K562 (cell line): ENCODE measurements around the gene PKD2.

Experiments
- BRCA1 ChIP-seq, 2 experiments: fragments of 450-650 bp in 1 of 2; sonication (generic) in 1 of 2; formaldehyde crosslinking in 1 of 2; IDR thresholded peaks; 2 replicates each; pipeline versions ENCODE4 v1.5.0 to v1.6.1; 2017 to 2020; ENCODE audit warnings: mild to moderate bottlenecking in 1 of 2, missing genetic modification reagents in 1 of 2
- NCOA4 ChIP-seq: fragments of 450-650 bp; IDR thresholded peaks from 2 replicates; pipeline ENCODE4 v1.6.1; 2018; ENCODE audit warnings: mild to moderate bottlenecking; ENCODE audit not compliant: partially characterized antibody
- POLR2AphosphoS5 ChIP-seq: IDR thresholded peaks from 2 replicates; pipeline ENCODE4 v1.6.1; 2011; ENCODE audit warnings: mild to moderate bottlenecking, low read depth, low read length, moderate library complexity; ENCODE audit not compliant: control insufficient read depth, insufficient read depth
- RHOXF2B ChIP-seq: fragments of 250-450 bp; sonication (Bioruptor Pico); conservative IDR thresholded peaks from 2 replicates; pipeline ENCODE4 v1.5.1; 2021
- ZNF224 ChIP-seq: sonication (generic); formaldehyde crosslinking; IDR thresholded peaks from 2 replicates; pipeline ENCODE4 v1.8.0; 2022; ENCODE audit warnings: mild to moderate bottlenecking, missing genetic modification reagents
- ZNF263 ChIP-seq: sonication (generic); formaldehyde crosslinking; IDR thresholded peaks from 2 replicates; pipeline ENCODE4 v1.8.0; 2022; ENCODE audit warnings: mild to moderate bottlenecking, missing genetic modification reagents, borderline replicate concordance
- ZNF407 ChIP-seq: fragments of 450-650 bp; IDR thresholded peaks from 2 replicates; pipeline ENCODE4 v1.6.1; 2016; ENCODE audit warnings: low read depth
- ZNF408 ChIP-seq: fragments of 250-450 bp; sonication (Bioruptor Pico); IDR thresholded peaks from 2 replicates; pipeline ENCODE4 v1.4.0; 2020; ENCODE audit warnings: low read depth, mild to moderate bottlenecking, moderate library complexity
- ZNF717 ChIP-seq: fragments of 250-450 bp; sonication (Bioruptor Pico); IDR thresholded peaks from 2 replicates; pipeline ENCODE4 v1.5.0; 2021
- TF ChIP-seq, protein P1 (sequence below), 3 experiments: IDR thresholded peaks in 2 of 3; conservative IDR thresholded peaks in 1 of 3; 2 replicates each; pipeline ENCODE4 v1.5.1; 2011 to 2012; ENCODE audit warnings: low read length in 3 of 3, mild to moderate bottlenecking in 3 of 3, control low read depth in 2 of 3, improper control_type of control experiment in 1 of 3, inconsistent platforms in 1 of 3, low read depth in 1 of 3, mixed read lengths in 1 of 3, moderate library complexity in 1 of 3; ENCODE audit not compliant: insufficient read depth in 2 of 3
- TF ChIP-seq, protein P2 (sequence below): sonication (generic); formaldehyde crosslinking; IDR thresholded peaks from 2 replicates; pipeline ENCODE4 v1.8.0; 2022; ENCODE audit warnings: mild to moderate bottlenecking, missing genetic modification reagents, borderline replicate concordance

- TF ChIP-seq ZNF407 (no peak), POLR2AphosphoS5 (no peak), ZNF717 (CRISPR knock-in tag) (no peak), ZNF263 (CRISPR knock-in tag) (no peak), ZNF224 (no peak), RHOXF2B (CRISPR knock-in tag) (no peak), NCOA4 (no peak), BRCA1 (IDR thresholded peaks at IDR 0.05) (no peak), BRCA1 (CRISPR knock-in tag; IDR thresholded peaks at IDR 0.05) (no peak), ZNF408 (CRISPR knock-in tag) (no peak)
- TF ChIP-seq, protein P1, sequence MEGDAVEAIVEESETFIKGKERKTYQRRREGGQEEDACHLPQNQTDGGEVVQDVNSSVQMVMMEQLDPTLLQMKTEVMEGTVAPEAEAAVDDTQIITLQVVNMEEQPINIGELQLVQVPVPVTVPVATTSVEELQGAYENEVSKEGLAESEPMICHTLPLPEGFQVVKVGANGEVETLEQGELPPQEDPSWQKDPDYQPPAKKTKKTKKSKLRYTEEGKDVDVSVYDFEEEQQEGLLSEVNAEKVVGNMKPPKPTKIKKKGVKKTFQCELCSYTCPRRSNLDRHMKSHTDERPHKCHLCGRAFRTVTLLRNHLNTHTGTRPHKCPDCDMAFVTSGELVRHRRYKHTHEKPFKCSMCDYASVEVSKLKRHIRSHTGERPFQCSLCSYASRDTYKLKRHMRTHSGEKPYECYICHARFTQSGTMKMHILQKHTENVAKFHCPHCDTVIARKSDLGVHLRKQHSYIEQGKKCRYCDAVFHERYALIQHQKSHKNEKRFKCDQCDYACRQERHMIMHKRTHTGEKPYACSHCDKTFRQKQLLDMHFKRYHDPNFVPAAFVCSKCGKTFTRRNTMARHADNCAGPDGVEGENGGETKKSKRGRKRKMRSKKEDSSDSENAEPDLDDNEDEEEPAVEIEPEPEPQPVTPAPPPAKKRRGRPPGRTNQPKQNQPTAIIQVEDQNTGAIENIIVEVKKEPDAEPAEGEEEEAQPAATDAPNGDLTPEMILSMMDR (IDR thresholded peaks at IDR 0.05 in 2 of 3, conservative IDR thresholded peaks at IDR 0.05 in 1 of 3; ENCODE audit: insufficient read depth in 2 of 3, low read depth in 1 of 3, low read length in 3 of 3): no peak
- TF ChIP-seq, protein P2, sequence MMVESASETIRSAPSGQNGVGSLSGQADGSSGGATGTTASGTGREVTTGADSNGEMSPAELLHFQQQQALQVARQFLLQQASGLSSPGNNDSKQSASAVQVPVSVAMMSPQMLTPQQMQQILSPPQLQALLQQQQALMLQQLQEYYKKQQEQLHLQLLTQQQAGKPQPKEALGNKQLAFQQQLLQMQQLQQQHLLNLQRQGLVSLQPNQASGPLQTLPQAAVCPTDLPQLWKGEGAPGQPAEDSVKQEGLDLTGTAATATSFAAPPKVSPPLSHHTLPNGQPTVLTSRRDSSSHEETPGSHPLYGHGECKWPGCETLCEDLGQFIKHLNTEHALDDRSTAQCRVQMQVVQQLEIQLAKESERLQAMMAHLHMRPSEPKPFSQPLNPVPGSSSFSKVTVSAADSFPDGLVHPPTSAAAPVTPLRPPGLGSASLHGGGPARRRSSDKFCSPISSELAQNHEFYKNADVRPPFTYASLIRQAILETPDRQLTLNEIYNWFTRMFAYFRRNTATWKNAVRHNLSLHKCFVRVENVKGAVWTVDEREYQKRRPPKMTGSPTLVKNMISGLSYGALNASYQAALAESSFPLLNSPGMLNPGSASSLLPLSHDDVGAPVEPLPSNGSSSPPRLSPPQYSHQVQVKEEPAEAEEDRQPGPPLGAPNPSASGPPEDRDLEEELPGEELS: no peak
Observed at GRCh38 chr4:88030565-88031310, 23.3 kb downstream of the PKD2 start.
